Sigmoid colon (tissue), 7 donors: ENCODE measurements around the gene CLTRN. TPM values are rescaled to one million over a fixed set of nuclear protein-coding genes. Genes with fewer than 3 reads are reported as not detected.

Experiments used
- DNase-seq: peaks from one replicate; pipeline ENCODE4 v3.0.0-alpha.2; 2019
- H3K27ac ChIP-seq, 4 donors: fragments of 200-600 bp; sonication (generic); one replicate each; pipeline ENCODE4 v1.5.1; 2016 to 2019; ENCODE audit warnings: mild to moderate bottlenecking in 1 of 4
- H3K27me3 ChIP-seq, 3 donors: fragments of 200-600 bp; sonication (generic); one replicate each; pipeline ENCODE4 v1.5.1; 2019; ENCODE audit warnings: mild to moderate bottlenecking in 1 of 3
- H3K36me3 ChIP-seq, 4 donors: fragments of 200-600 bp; sonication (generic); one replicate each; pipeline ENCODE4 v1.5.1; 2016 to 2019
- H3K4me1 ChIP-seq, 4 donors: fragments of 200-600 bp; sonication (generic); one replicate each; pipeline ENCODE4 v1.5.1; 2017 to 2019
- H3K4me3 ChIP-seq, 4 donors: fragments of 200-600 bp; sonication (generic); one replicate each; pipeline ENCODE4 v1.5.1; 2017 to 2019; ENCODE audit warnings: mild to moderate bottlenecking in 2 of 4, moderate library complexity in 1 of 4
- H3K9me3 ChIP-seq, 4 donors: fragments of 200-600 bp in 3 of 4; sonication (generic) in 3 of 4; one replicate each; pipeline versions ENCODE4 v1.5.1 to v1.6.1; 2013 to 2019
- CTCF ChIP-seq, 4 experiments: fragments of 450-650 bp in 3 of 4; fragments of 200-600 bp in 1 of 4; IDR thresholded peaks; one replicate each; pipeline ENCODE4 v1.5.1; 2016 to 2019; ENCODE audit warnings: antibody characterized with exemption in 4 of 4, mild to moderate bottlenecking in 3 of 4, moderate library complexity in 2 of 4
- EP300 ChIP-seq, 4 donors: sonication (generic); formaldehyde crosslinking; IDR thresholded peaks; one replicate each; pipeline ENCODE4 v1.6.1; 2017; ENCODE audit warnings: antibody characterized with exemption in 4 of 4
- POLR2A ChIP-seq, 2 donors: fragments of 450-650 bp; IDR thresholded peaks; one replicate each; pipeline ENCODE4 v1.6.1; 2016; ENCODE audit warnings: antibody characterized with exemption in 2 of 2, mild to moderate bottlenecking in 2 of 2, moderate library complexity in 2 of 2
- POLR2AphosphoS5 ChIP-seq, 4 donors: sonication (generic); formaldehyde crosslinking; IDR thresholded peaks; one replicate each; pipeline ENCODE4 v1.6.1; 2017; ENCODE audit warnings: antibody characterized with exemption in 4 of 4
- WGBS, 2 donors: extraction: QIAGEN DNeasy Blood & Tissue Kit; methylation state at CpG; one replicate each; pipeline ENCODE4 v1.1.7; 2013; 5-methylcytosine and 5-hydroxymethylcytosine counted together
- intact Hi-C: fragments of 100-400 bp; cut with DNase I; formaldehyde crosslinking; loops from one replicate; pipeline ENCODE4 v1.15.1; 2023
- polyA plus RNA-seq, 3 donors: library from polyadenylated mRNA; stranded (reverse); fragments of 200-250 nt; gene quantifications; one replicate each; pipeline ENCODE4 v1.2.3, GENCODE V29; 2013
- total RNA-seq, 4 donors: library from RNA; depleted of rRNA; stranded (reverse); fragments of >200 nt; gene quantifications; one replicate each; pipeline ENCODE4 v1.1.0, GENCODE V29; 2016
- donor health status: healthy with polysubstance abuse.
- donor health status: Bipolar disorder and iron deficiency.
- donor health status: healthy.

The CLTRN gene
- total and polyA plus RNA-seq, 7 donors = 0.12 to 0.60 (median 0.33) TPM; not detected in 4

- no peak for TF ChIP-seq EP300 (IDR thresholded peaks at IDR 0.05)
- Histone ChIP-seq H3K4me3 (no peak overlapping the region), H3K27ac (no peak overlapping the region), H3K36me3 (no peaks in the 10 kb centered on the region), H3K27me3 (no peaks in the 10 kb centered on the region), H3K4me1 (no peaks in the 10 kb centered on the region), H3K9me3 (no peaks in the 10 kb centered on the region)
- no peak for DNase-seq
- intact Hi-C loops = no loop called here
- WGBS, 2 donors = 88 to 100% methylated on average over 1 of the region's 1 CpG
Measured at GRCh38 chrX:15644560-15644872, 20.1 kb downstream of the CLTRN start.

- no peak for TF ChIP-seq CTCF (IDR thresholded peaks at IDR 0.05)
- TF ChIP-seq POLR2AphosphoS5 (IDR thresholded peaks at IDR 0.05) = no peak
- TF ChIP-seq POLR2A (IDR thresholded peaks at IDR 0.05) = no peak
- no peak for TF ChIP-seq EP300 (IDR thresholded peaks at IDR 0.05)
- DNase-seq = no peak
- H3K4me3 ChIP-seq = no peak overlapping the region
- H3K27me3 ChIP-seq = no peaks in the 10 kb centered on the region
- 80 to 92% methylated on average over 7 of the region's 7 CpGs for WGBS, 2 donors
- intact Hi-C loops = no loop called here
- no peak overlapping the region for H3K27ac ChIP-seq
- H3K36me3 ChIP-seq = no peaks in the 10 kb centered on the region
- H3K4me1 ChIP-seq = no peaks in the 10 kb centered on the region
- H3K9me3 ChIP-seq = no peaks in the 10 kb centered on the region
Measured at GRCh38 chrX:15643786-15644559, 20.6 kb downstream of the CLTRN start.

- no peak overlapping the region for H3K4me3 ChIP-seq
- intact Hi-C loops = no loop called here
- H3K27me3 ChIP-seq = no peaks in the 10 kb centered on the region
- no peaks in the 10 kb centered on the region for H3K4me1 ChIP-seq
- H3K9me3 ChIP-seq = no peaks in the 10 kb centered on the region
- H3K27ac ChIP-seq = no peak overlapping the region
- DNase-seq = no peak
- TF ChIP-seq POLR2AphosphoS5 (IDR thresholded peaks at IDR 0.05) = no peak
- TF ChIP-seq CTCF (IDR thresholded peaks at IDR 0.05) = no peak
- no peak for TF ChIP-seq EP300 (IDR thresholded peaks at IDR 0.05)
- TF ChIP-seq POLR2A (IDR thresholded peaks at IDR 0.05) = no peak
- no peaks in the 10 kb centered on the region for H3K36me3 ChIP-seq
Measured at GRCh38 chrX:15631637-15632036, 33.0 kb downstream of the CLTRN start.

- H3K9me3 ChIP-seq = no peaks in the 10 kb centered on the region
- no peak overlapping the region for H3K4me3 ChIP-seq
- 19 to 70% methylated on average over 1 of the region's 1 CpG for WGBS, 2 donors
- H3K36me3 ChIP-seq = no peaks in the 10 kb centered on the region
- intact Hi-C loops = no loop called here
- TF ChIP-seq POLR2A (IDR thresholded peaks at IDR 0.05) (no peak), CTCF (IDR thresholded peaks at IDR 0.05) (no peak), POLR2AphosphoS5 (IDR thresholded peaks at IDR 0.05) (no peak), EP300 (IDR thresholded peaks at IDR 0.05) (no peak)
- H3K27me3 ChIP-seq = peaks cover 0 to 4% (median 0%) of the 10 kb centered on the region in 3 donors
- DNase-seq = no peak
- H3K27ac ChIP-seq = no peak overlapping the region
- H3K4me1 ChIP-seq = no peaks in the 10 kb centered on the region
Measured at GRCh38 chrX:15623054-15623453, 41.6 kb downstream of the CLTRN start.

- H3K27me3 ChIP-seq = peaks cover 0 to 4% (median 0%) of the 10 kb centered on the region in 3 donors
- intact Hi-C loops = no loop called here
- TF ChIP-seq POLR2AphosphoS5 (IDR thresholded peaks at IDR 0.05) = no peak
- no peak for TF ChIP-seq CTCF (IDR thresholded peaks at IDR 0.05)
- TF ChIP-seq POLR2A (IDR thresholded peaks at IDR 0.05) = no peak
- TF ChIP-seq EP300 (IDR thresholded peaks at IDR 0.05) = no peak
- H3K4me3 ChIP-seq = no peak overlapping the region
- no peaks in the 10 kb centered on the region for H3K9me3 ChIP-seq
- no peak for DNase-seq
- H3K36me3 ChIP-seq = no peaks in the 10 kb centered on the region
- no peaks in the 10 kb centered on the region for H3K4me1 ChIP-seq
- no peak overlapping the region for H3K27ac ChIP-seq
- 18 to 59% methylated on average over 3 of the region's 3 CpGs for WGBS, 2 donors
Measured at GRCh38 chrX:15619053-15619755, 45.4 kb downstream of the CLTRN start.
